ENCODE measurements around the gene ATP8B4.
"Not testable (repeated sequence)": the region's sequence is repeated elsewhere in the genome, so short reads cannot be mapped to it uniquely, and the experiment has no call there.

Gene ATP8B4

DNA sequence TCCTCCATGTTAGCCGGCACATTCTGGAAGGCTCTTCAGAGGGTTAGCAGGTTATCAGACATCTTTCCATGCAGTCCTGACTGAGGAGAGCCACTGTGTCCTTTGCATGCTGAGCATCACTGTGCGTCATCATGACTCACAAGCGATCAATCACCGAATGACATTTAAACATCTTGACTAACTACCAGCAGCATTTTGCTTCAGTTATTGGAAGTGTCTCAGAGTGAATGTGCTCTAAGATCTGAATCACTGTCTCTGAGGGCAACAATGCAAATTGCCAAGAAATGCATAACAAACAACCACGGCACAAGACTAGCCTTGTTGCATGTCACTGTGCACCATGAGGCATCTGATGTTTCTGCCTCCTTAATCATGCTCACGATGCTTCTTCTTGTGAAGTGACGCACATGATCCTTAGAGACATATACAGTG, 18.3 kb upstream of the ATP8B4 start:
- peak; percentile 7 for DNase-seq

DNA sequence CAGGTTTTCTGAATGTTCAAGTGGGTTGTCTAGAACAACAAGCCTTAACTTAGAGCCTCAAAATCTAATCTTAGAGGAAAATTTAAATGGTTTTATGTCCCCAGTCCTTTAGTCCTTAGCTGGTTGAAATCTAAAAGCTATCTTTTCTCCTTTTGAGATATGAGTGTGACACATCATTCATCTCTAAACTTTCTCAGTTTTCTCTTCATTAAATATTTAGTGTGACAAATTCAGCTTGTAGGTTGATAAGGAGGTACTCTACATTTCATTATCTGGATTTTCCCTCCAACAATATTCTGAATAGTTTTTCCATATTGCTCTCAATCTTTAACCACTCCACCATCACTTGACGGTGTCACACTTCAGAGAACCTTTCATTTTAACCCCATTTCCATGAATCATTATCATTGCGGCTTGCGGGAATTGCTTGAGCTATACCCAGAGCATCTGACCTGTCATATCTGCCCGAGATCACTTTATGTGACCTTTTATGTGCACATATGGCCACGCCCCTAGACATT, 16.1 kb upstream of the ATP8B4 start:
- DNase-seq: no peak

DNA sequence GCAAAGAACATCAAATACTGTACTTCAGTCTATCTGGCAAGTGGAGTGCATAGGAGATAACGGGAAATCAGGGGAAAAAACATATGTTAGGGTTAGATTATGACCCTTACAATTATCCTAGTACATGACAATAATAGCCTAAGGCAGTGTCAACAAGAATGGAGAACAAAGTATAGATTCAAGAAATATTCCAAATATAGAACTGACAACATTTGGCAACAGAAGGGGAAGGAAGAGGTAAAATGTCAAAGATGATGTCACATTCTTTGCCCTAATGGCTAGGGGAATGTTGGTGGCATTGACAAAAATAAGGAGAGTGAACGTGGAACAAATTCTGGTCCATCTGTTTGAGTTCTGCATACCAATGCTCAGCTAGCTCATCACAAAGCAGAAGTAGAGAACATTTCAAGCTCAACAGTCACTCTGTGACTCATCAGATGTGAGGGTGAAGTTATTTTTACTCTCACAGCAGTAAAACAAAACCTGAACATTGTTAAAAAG, 15.5 kb upstream of the ATP8B4 start:
- DNase-seq: no peak

DNA sequence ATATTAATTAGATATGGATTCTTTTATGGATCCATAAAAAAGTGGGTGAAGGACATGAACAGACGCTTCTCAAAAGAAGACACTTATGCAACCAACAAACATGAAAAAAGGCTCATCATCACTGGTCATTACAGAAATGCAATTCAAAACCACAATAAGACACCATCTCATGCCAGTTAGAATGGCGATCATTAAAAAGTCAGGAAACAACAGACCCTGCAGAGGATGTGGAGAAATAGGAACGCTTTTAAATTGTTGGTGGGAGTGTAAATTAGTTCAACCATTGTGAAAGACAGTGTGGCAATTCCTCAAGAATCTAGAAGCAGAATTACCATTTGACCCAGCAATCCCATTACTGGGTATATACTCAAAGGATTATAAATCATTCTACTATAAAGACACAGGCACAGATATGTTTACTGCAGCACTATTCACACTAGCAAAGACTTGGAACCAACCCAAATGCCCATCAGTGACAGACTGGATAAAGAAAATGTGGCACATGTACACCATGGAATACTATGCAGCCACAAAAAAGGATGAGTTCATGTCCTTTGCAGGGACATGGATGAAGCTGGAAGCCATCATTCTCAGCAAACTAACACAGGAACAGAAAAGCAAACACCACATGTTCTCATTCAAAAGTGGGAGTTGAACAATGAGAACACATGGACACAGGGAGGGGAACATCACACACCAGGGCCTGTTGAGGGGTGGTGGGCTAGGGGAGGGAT, 13.4 kb upstream of the ATP8B4 start:
- not testable (repeated sequence) for DNase-seq

DNA sequence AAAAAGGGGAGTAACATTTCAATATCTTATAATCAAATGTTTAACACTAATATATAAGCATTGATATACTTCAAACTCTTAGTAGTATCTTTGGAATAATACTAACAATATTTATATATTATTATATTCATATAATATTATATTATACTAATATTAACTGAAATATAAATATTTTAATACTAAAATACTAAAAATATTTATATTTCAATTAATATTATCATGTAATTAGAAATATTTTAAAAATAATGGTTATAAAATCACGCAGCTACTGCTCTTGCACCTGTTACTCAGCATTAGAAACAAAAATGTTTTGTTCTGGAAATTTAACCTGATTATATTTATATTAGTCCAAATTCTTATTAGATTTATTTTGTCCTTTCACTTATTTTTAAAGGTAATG, 12.6 kb upstream of the ATP8B4 start:
- no peak for DNase-seq

DNA sequence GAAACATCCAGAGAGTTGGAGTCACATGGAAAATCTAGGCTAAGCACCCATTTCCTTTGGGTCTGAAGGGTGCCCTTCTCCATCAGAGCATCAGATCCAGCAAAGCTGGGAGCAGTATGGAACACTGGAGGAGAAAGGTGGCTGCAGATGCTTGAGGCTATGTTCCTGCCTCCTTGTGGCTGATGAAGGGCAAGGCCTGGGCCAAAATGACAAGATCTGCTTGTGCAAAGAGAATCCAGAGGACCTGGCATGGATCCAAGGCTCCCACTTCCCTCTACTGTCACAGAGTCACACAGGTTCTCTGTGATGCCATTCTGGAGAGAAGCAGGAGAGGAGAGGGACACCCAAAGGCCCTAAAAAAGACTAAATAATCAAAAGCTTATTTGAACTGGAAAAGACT, 9.2 kb upstream of the ATP8B4 start:
- DNase-seq: no peak

DNA sequence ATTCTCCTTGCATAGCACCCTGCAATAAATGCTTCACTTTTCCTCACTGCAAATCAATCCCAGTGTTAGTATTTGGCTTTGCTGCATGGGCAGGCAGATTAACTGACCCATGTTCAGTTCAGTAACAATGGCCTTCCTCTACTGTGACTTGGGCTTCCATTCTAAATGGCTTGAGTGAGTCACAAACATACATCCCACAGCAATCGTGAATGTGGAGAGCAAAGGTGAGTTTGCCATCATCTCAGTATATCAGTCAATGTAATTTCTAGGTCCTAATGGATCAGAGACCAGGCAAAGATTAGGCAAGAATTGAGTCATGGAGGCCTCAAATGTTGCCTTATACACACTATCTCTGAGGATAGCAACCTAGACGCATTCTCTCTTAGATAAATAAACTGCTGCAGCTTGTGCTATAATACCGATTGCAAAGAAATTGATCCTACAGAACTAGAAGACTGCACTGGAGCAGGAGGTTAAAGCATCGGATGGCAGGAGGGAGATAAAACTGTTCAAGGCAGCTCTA, 8.3 kb upstream of the ATP8B4 start:
- DNase-seq: no peak

DNA sequence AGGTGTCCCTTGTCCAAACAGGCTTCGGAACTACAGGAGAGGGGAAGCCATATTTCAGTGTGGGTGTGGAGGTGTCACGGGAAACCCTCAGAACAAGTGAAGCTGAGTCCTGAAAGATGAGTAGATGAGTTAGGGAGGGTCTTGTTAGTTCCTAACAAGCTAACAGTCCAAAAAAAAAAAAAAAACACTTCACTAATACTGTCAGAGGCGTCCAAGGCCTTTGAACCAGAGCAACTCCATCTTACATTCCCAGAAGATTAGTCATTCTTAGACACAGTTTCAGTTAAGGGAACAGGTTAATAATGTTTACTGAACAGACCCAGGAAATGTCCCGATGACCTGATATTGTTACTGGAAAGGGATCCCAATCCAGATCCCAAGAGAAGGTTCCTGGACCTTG, 7.0 kb upstream of the ATP8B4 start:
- no peak for DNase-seq

DNA sequence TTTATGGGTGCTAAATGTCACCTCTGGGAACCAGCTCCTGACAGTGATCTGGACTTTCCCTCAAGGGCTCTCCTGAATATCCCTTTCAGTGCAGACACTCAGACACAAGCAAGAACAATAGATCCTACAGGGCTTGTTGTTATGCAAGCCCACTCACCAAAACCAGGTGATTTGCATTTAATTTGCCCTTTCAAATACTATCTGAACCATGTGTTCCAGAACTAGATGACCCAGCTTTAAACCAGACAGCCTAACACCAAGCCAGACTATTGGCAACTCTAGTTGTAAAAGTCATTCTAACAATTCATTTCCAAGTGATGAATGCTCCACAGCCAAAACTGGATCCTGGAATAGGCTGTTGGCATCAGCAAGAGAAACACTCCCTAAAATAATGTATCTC, 5.6 kb upstream of the ATP8B4 start:
- no peak for DNase-seq

DNA sequence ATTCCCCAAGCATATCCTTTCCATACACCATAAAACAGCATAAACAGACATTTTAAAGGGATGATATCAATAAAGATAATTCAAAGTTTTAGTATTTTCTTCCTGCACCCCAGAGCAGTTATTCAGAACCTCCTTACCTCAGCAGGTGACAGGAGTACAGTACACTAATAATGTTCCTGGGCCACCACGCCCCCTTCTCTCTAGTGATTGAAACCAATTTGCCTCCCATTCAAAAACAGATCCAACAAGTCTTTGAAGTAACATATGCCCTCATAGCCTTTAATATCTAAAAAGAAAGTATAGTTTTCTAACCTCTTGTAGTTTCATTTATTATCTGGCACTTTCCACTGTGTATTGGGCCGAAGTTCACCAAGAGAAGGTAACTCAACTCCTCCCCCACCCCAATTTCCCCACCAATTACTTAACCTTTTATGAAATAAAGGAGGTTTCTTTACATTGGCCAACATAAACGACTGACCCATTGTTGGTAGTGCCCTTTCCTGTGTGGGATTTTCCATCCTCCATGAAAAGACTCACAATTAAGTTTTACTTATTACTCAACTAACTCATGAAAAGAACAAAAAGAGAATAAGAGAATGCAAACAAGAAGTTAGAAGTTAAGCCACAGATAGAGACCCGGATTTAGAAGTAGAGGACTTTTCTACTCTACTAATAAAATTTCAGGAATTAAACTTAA, 5.0 kb upstream of the ATP8B4 start:
- no peak for DNase-seq

DNA sequence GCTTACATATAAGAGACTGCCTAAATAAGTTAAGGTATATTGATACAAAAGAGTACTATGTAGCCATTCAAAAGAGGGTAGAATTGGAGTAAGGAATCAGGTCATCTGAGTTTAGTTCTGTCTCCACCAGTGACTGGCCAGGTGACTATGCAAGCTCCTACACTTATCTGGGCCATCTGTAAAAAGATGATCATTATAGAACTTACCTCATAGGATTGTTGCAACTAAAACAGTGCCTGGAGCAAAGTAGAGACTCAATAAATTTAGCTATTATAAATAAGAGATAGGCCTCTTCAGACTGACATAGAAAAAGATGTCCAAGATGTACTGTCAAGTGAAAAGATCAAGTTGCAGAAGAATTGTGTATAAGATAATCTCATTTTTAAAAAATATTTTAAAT, 1.7 kb upstream of the ATP8B4 start:
- DNase-seq: no peak

DNA sequence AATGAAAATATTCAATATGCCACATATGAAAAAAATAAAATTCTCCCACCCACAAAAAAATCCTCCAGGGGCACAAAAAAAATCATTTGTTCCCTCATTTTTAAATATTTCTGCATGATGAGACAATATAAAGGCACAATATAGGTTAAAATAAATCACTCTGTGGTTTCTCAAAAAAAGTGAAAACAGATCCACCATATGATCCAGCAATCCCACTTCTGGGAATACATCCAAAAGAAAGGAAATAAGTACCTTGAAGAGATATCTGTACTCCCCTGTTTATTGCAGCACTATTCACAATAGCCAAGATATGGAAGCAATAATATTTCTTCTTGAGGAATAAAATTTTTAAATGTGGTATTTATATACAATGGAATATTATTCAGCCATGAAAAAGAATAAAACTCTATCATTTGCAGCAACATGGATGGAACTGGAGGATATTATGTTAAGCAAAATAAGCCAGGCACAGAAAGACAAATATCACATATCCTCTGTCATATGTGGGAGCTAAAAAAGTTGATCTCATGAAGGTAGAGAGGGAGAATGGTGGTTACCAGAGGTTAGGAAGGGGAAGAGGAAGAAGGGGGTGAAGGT, 1.5 kb downstream of the ATP8B4 start:
- no peak for DNase-seq

DNA sequence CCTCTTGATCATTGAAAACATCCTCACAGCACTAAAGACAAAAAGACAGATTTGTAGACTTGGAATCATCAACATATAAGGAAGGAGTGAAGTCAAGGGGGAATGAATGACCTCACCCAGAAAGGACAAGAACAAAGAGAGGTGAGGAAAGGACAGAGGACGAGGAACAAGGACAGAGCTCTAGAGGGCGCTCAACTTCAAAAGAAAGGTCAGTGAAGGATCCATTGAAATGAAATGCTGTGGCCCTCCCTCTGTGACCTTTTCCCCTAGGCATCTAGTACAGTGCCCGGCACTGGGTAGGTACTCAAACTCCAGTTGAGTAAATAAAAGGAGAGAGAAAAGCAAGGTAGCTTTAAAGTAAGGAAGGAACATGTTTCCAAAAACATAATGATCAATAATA, 2.6 kb downstream of the ATP8B4 start:
- no peak for DNase-seq

DNA sequence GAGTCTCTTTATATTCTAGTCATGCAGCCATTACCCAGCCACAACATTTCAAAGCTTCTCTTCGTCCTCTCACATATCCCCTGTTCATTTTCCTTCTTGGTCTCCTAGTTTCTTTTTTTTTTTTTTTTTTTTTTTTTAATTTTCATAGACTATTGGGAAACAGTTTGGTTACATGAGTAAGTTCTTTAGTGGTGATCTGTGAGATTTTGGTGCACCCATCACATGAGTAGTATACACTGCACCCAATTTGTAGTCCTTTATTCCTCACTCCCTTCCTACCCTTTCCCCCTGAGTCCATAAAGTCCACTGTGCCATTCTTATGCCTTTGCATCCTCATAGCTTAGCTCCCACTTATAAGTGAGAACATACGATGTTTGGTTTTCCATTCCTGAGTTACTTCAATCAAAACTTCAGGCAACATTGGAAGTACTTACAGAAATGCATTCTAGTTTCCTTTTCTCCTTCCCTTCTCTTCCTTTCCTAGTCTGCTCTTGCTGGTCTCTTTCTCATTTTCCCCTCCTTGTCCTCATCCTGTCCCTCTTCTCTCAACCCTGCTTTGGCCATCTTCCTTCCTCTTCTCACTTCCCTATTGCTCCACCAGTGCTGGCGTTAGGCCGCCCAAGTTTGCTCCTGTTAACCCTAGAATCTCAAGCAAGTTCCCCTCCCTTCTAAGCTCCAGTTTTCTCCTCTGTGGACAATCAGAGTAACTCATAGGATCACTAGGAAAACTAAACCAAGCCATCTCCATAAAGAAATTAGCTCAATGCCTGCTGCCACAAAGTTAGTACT, 4.8 kb downstream of the ATP8B4 start:
- no peak for DNase-seq

DNA sequence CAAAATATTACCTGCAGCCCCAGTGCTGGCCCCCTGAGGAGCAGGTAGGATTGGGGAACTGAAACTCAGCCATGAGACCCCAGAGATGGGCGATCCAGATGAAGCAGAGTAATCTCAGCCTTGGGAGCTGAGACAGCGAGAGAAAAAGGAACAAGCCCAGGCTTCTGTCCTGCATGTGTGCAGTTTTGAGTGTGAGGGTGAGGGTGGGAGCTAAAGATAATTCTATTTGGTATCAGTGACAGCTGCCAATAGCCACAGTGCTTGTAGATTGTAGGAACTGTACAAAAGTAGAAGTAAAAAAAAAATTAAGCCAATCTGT, 5.9 kb downstream of the ATP8B4 start:
- no peak for DNase-seq

DNA sequence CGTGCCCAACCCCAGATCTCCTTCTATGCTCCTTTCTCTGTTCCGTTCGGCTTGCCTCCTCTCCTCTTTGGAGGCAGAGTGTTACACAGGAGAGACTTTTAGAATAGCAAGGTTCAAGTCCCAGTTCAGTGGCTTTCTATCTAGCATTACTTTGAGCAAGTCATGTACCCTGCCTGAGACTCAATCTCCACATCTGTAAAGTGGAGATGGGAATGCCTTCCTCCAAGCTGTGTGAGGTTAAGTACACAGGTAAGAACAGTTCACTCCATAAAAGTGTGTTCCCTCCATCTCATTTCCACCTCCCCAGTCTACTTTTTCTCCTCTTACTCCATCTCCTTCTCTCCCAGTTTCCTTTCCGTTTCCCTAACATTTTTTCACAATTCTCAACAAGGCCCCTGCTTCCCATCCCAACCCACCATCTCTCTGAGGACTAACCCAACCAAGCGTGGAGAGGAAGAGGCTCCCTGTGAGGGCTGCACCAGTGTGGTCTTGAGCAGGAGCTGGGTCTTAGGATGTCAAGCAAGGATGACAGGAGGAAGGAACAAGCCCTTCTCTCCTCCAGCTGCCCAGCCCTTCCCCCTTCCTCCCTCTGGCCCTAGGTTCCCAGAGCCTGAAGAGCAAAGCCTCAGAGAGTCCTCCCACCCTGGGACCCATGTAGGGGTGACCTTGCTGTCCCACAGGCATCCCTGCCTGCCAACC, 6.4 kb downstream of the ATP8B4 start:
- DNase-seq: no peak

DNA sequence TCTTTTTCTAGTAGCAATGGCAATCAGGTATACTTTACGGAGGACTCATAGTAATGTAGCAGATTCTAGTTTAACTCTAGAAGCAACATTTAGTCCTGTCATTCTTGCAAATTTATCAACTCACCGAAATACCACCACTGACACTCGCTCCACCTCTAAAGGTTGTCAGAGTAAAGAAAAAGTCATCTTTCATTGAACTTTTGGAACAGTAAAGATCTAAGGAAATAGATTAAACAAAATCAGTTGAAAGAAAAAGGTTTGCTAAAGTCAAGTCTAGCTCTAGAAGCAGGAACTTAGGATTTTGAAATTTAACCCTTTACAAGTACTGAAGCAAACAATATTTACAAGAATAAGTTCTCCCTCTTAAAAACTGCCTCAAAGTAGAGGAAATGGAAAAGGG, 8.7 kb downstream of the ATP8B4 start:
- DNase-seq: no peak

DNA sequence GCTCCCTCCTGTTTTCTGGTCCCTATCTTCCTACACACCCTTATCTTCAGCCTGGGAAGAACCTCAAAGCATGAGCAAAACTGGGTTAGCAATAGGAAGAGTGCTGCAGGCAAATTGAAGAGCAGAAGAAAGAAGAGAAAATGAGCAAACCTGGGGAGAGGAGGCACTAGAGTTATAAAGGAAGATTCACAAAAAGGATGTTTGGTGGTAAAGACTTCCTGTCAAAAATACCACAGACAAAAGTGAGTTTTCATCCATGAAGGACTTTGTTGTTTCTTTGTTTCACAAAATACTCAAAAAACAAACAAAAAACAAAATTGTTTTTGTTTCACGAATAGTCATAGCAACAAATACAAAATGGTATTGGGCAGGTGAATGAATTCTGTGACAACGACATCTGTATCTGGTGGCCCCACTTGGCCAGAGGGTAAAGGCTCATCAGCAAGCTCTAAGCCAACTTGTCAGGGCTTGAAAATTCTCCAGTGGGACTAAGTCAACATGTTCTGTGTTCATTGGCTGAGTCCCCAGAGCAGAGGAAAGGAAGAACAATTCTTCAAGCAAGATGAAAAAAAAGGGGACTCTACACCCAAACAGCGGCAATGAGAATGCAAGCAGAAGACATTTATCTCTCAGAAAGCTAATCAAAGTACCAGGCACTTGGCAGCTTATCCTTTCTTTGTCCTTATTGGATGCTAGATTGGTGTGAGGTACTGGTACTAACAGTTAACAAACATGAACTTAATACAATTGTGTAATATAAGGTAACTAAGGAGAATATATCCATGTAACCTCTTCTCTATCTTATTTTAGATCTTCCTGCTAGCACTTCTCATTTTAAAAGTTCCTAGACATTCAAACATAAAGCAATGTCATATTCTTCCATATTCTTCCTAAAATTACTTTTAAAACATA, 9.7 kb downstream of the ATP8B4 start:
- DNase-seq: no peak

DNA sequence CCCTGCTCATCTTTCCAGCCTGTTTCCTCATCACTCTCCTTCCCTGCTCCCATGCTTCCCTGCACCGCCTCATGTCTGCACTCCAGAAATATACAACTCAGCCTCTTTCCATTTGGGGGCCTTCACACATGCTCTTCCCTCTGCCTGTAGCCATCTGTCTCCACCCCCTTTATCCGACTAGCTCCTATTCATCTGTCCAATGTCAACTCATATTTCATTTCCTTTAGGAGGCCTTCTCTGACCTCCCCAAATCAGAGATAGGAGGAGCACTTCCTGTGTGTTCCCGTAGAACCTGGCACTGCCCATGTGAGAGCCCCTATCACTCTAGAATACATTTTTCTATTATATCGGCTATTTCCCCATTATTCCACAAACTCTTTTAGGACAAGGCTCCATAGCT, 10.6 kb downstream of the ATP8B4 start:
- no peak for DNase-seq

DNA sequence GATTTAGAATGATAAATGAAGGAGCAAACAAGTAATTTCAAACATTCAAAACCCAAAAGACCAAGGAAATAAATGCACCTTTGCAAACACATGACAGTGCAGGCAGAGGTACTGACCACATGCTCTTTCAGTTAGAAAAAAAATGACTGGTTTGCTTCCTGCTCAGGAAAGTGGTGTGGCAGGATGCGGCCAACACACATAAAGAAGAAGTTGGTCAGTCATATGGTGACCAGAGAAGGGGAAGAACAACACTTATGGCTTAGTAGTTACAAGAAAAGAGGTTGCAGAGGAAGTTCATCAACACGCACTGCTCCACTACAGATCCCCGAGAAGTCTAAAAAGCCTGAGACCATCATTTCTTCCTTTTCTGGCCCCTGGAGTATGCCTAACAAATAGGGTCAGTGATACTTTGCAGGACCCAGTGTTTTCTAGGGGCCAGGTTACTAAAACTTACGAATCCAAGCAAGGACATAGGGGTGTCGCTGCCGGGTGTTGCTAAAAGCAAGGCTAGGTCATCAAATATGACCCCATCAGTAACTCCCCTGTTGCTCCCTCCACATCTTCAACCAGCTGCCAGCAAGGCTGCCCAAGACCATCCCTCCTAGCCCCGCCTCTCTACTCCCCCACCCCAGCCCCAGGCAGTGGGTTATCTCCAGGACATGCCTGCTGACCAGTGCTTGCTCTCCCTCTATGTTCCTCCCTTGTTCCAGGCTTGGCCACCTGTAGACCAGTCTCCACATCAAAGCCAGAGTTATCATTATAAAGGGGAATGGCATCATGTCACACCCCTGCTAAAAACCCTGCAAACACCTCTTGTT, 11.2 kb downstream of the ATP8B4 start:
- no peak for DNase-seq

Data from eye (tissue), 1 donor.